Esophagus muscularis mucosa (tissue), 4 donors: ENCODE data around the gene CD274. TPM values are rescaled to one million over a fixed set of nuclear protein-coding genes. Genes with fewer than 3 reads are reported as not detected.

Experiments
- DNase-seq: peaks from one replicate; pipeline ENCODE4 v3.0.0-alpha.2; 2017; ENCODE audit errors: extremely low spot score
- H3K27ac ChIP-seq, 4 donors: fragments of 200-600 bp; sonication (generic); replicated peaks in 1 of 4; 1 replicate in 3 of 4; 2 replicates in 1 of 4; pipeline ENCODE4 v1.5.1; 2016 to 2019; ENCODE audit warnings: mild to moderate bottlenecking in 1 of 4
- H3K27me3 ChIP-seq, 4 donors: fragments of 200-600 bp; sonication (generic); one replicate each; pipeline versions ENCODE4 v1.5.1 to v1.6.0; 2016 to 2019
- H3K36me3 ChIP-seq, 4 donors: fragments of 200-600 bp; sonication (generic); one replicate each; pipeline ENCODE4 v1.5.1; 2016 to 2019
- H3K4me1 ChIP-seq, 4 donors: fragments of 200-600 bp; sonication (generic); one replicate each; pipeline ENCODE4 v1.5.1; 2016 to 2019
- H3K4me3 ChIP-seq, 4 donors: fragments of 200-600 bp; sonication (generic); 1 replicate in 2 of 4; 2 replicates in 2 of 4; pipeline ENCODE4 v1.5.1; 2016 to 2019; ENCODE audit warnings: mild to moderate bottlenecking in 4 of 4, moderate library complexity in 1 of 4
- H3K9me3 ChIP-seq, 4 donors: fragments of 200-600 bp; sonication (generic); 1 replicate in 3 of 4; 2 replicates in 1 of 4; pipeline ENCODE4 v1.5.1; 2016 to 2019
- EP300 ChIP-seq: sonication (generic); formaldehyde crosslinking; IDR thresholded peaks from one replicate; pipeline ENCODE4 v1.6.1; 2017; ENCODE audit warnings: antibody characterized with exemption
- POLR2A ChIP-seq: fragments of 450-650 bp; IDR thresholded peaks from one replicate; pipeline ENCODE4 v1.6.1; 2017; ENCODE audit warnings: antibody characterized with exemption, moderate library complexity, mild to moderate bottlenecking, low read depth
- POLR2AphosphoS5 ChIP-seq, 2 donors: sonication (generic); formaldehyde crosslinking; IDR thresholded peaks; one replicate each; pipeline ENCODE4 v1.6.1; 2017; ENCODE audit warnings: antibody characterized with exemption in 2 of 2
- WGBS: methylation state at CpG from one replicate; pipeline ENCODE4 v1.1.5; 2018; 5-methylcytosine and 5-hydroxymethylcytosine counted together
- intact Hi-C: fragments of 100-400 bp; cut with DNase I; formaldehyde crosslinking; loops from one replicate; pipeline ENCODE4 v1.15.1; 2023
- total RNA-seq, 4 donors: library from RNA; depleted of rRNA; stranded (reverse); fragments of >200 nt; gene quantifications; one replicate each; pipeline versions ENCODE4 v1.1.0 to v1.2.1, GENCODE V29; 2016
- TF ChIP-seq, protein P1 (sequence below), 3 experiments: fragments of 200-600 bp in 2 of 3; fragments of 450-650 bp in 1 of 3; sonication (generic) in 2 of 3; IDR thresholded peaks; one replicate each; pipeline ENCODE4 v1.5.1; 2017 to 2019; ENCODE audit warnings: antibody characterized with exemption in 3 of 3, mild to moderate bottlenecking in 2 of 3, moderate library complexity in 1 of 3

The CD274 gene
- total RNA-seq, 4 donors from 2014 or later = 0.65 to 4.5 (median 2.6) TPM

DNA sequence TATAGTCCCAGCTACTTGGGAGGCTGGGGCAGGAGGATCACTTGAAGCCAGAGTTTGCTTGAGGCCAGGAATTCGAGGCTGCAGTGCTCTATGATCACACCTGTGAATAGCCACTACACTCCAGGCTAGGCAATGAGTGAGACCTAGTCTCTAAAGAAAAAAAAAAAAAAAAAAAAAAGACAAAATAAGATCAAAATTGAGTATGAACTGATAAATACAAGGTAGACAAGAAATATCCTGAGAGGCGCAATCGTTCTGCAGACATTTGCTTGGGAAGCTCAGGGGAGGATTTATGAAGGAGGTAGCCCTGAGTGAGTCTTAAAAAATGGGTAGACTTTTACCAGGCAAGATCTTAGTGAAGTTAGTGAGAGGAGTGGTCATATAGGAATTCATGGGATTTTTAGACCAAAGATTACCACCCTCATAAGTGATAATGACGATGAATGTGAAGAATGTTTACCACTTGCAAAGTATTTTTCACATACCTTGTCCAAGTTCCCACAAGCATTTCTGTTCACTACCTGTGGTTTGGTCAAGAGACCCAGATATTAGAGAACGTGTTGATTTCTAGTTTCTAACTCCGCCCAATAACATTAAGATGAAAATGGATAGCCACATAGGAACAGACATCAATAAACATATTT, 64.4 kb downstream of the CD274 start:
- Histone ChIP-seq H3K4me3 (no peak overlapping the region), H3K9me3 (no peaks in the 10 kb centered on the region), H3K4me1 (peaks cover 15 to 38% (median 24%) of the 10 kb centered on the region in 4 donors), H3K36me3 (no peaks in the 10 kb centered on the region), H3K27me3 (no peaks in the 10 kb centered on the region), H3K27ac (no peak overlapping the region)
- intact Hi-C loops = no loop called here
- no peak for DNase-seq
- TF ChIP-seq POLR2A (no peak), EP300 (no peak), POLR2AphosphoS5 (IDR thresholded peaks at IDR 0.05) (no peak)
- TF ChIP-seq, protein P1, sequence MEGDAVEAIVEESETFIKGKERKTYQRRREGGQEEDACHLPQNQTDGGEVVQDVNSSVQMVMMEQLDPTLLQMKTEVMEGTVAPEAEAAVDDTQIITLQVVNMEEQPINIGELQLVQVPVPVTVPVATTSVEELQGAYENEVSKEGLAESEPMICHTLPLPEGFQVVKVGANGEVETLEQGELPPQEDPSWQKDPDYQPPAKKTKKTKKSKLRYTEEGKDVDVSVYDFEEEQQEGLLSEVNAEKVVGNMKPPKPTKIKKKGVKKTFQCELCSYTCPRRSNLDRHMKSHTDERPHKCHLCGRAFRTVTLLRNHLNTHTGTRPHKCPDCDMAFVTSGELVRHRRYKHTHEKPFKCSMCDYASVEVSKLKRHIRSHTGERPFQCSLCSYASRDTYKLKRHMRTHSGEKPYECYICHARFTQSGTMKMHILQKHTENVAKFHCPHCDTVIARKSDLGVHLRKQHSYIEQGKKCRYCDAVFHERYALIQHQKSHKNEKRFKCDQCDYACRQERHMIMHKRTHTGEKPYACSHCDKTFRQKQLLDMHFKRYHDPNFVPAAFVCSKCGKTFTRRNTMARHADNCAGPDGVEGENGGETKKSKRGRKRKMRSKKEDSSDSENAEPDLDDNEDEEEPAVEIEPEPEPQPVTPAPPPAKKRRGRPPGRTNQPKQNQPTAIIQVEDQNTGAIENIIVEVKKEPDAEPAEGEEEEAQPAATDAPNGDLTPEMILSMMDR (IDR thresholded peaks at IDR 0.05) = no peak
- 90% methylated on average over 6 of the region's 6 CpGs for WGBS

DNA sequence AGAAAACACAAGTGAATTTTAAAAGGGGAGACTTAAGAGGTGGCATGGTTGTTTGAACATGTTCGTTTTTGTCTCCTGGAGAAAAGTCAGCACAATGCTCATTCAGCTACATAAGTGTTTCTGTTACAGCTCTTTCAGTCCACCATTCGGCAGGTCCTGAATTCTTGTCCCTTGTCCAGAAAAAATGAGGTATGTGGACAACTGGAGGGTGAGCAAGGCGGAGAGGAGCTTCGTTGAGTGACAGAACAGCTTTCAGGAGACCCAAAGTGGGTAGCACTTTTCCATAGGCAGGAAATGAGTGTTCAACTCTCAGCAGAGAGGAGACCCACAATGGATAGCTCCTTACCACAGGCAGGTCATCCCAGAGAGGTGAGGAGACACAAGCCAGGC, 64.9 kb downstream of the CD274 start:
- Histone ChIP-seq H3K9me3 (no peaks in the 10 kb centered on the region), H3K4me1 (peaks cover 14 to 33% (median 21%) of the 10 kb centered on the region in 4 donors), H3K36me3 (no peaks in the 10 kb centered on the region), H3K27ac (no peak overlapping the region), H3K27me3 (no peaks in the 10 kb centered on the region), H3K4me3 (no peak overlapping the region)
- intact Hi-C loops = no loop called here
- no peak for TF ChIP-seq POLR2A
- TF ChIP-seq EP300 = no peak
- TF ChIP-seq, protein P1 (IDR thresholded peaks at IDR 0.05) = no peak
- no peak for TF ChIP-seq POLR2AphosphoS5 (IDR thresholded peaks at IDR 0.05)
- DNase-seq = no peak
- 90% methylated on average over 4 of the region's 4 CpGs for WGBS

DNA sequence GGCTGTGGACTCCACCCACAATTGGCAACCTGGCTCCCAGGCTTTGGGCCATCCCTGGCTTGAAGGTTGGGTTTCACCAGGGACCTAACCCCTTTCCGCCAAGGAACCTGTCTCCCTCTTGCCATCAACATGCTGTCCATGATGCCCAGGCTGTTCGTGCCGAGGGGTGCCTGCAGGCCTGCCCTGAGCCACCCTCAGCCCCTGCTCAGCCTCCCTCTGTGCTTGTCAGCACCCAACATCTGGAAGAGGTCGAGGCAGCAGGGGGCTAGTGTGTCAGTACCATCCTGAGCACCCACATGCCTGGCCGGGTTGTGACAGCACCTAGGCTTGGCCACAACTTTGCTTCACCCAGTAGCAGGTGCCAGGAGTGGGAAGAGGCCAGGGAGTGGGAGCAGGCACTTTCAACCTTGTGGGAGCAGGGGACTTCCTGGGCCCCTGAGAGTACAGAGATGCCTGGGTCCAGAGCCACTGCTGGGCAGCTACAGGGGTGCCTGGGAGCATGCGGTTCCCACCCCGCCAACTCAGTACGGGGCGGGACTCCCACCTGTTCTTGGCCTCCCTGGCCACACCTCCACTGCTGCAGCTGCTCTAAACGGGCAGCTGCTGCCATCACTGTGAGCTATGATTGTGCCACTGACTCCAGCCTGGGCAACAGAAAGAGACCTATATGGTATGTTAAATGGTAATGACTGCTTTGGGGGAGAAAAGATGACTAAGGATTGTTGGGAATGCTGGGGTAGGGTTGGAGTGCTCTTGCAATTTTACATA, 66.3 kb downstream of the CD274 start:
- Histone ChIP-seq H3K4me1 (peaks cover 14 to 28% (median 21%) of the 10 kb centered on the region in 4 donors), H3K27ac (no peak overlapping the region), H3K27me3 (no peaks in the 10 kb centered on the region), H3K4me3 (no peak overlapping the region), H3K36me3 (no peaks in the 10 kb centered on the region), H3K9me3 (no peaks in the 10 kb centered on the region)
- no peak for DNase-seq
- TF ChIP-seq POLR2A = no peak
- TF ChIP-seq, protein P1 (IDR thresholded peaks at IDR 0.05) = no peak
- no peak for TF ChIP-seq POLR2AphosphoS5 (IDR thresholded peaks at IDR 0.05)
- TF ChIP-seq EP300 = no peak
- intact Hi-C loops = no loop called here
- 98% methylated on average over 8 of the region's 10 CpGs for WGBS

DNA sequence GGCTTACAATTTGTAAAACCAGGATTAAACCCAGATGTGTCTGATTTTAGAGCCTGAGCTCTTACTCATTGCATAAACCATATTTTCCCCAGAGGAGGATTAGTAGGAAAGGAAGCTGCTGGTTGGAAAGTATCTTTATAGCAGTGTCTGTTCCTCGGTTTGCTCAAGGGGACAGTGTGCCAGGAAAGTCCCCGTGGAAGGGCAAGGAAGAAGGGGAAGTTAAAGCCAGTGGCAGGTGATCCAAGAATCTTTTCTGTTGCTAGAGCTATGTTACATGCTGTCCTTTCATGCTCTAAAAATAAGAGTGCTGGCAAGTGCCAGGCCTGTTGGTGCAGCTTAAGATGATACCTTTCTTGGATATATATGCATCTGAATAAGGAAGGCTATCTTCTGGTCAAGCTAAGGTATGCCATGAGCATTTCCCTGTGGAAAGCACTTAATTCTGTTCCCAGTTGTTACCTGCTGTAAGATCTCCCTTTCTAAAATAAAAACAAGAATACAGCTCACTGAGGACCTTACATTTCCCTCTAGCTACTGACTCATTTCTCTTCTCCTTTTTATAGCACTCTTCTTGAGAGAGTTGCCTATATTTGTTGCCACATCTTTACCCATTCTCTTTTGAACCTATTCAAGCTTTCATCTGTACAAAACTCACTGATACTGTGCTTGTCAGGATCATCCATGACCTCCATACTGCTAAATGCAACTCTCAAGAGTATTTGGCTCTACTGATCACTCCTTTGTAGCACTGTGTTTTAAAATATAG, 68.0 kb downstream of the CD274 start:
- H3K27me3 ChIP-seq = no peaks in the 10 kb centered on the region
- H3K4me3 ChIP-seq = no peak overlapping the region
- intact Hi-C loops = no loop called here
- TF ChIP-seq POLR2A = no peak
- TF ChIP-seq EP300 = no peak
- TF ChIP-seq, protein P1 (IDR thresholded peaks at IDR 0.05) = no peak
- TF ChIP-seq POLR2AphosphoS5 (IDR thresholded peaks at IDR 0.05) = no peak
- H3K4me1 ChIP-seq = peaks cover 14 to 22% (median 18%) of the 10 kb centered on the region in 4 donors
- peaks cover 0 to 10% (median 0%) of the 10 kb centered on the region in 4 donors for H3K36me3 ChIP-seq
- no peak for DNase-seq
- H3K27ac ChIP-seq = peak overlapping the region in 1 of 4 donors; percentile 38
- H3K9me3 ChIP-seq = no peaks in the 10 kb centered on the region
- 35% methylated on average over 2 of the region's 2 CpGs for WGBS
